ENCODE results near the gene FAIM2. TPM values are rescaled to one million over a fixed set of nuclear protein-coding genes. Genes with fewer than 3 reads are reported as not detected.

Gene FAIM2
- total RNA-seq, 2 donors from 2014 or later = 2.8 TPM

DNA sequence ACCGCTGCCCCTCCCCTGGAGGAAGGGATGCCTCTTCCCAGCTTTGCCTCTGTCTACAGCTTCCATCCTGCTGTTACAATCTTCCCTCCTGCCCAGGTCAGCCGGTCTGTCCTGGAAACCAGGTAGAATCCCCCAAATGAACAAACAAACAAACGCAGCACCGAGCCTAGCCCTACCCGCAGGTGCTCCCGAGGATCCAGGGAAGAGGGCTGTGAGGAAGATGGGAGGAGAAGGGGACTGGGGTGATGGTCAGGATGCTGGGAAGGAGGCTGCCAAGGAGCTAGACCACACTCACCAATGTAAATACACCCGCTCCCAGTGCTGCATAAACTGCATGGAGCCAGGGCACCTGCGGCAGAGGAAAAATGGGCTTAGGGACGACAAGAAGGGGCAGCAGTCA is 16.6 kb downstream of the FAIM2 start:
- TF ChIP-seq CTCF (IDR thresholded peaks at IDR 0.05) = no peak
- ATAC-seq (ENCODE audit: insufficient number of reproducible peaks, low FRiP score, low read depth) (no peak), DNase-seq (ENCODE audit: low spot score) (no peak)
- Histone ChIP-seq H3K36me3 (no peaks in the 10 kb centered on the region), H3K4me1 (ENCODE audit: control insufficient read depth in 1 of 2, low read depth in 2 of 2) (no peaks in the 10 kb centered on the region), H3K4me3 (no peak overlapping the region), H3K27ac (no peak overlapping the region), H3K9me3 (no peaks in the 10 kb centered on the region), H3K27me3 (replicated peaks; ENCODE audit: insufficient read depth) (no peaks in the 10 kb centered on the region)

GRCh38 chr12:49885663-49886461 is 17.8 kb downstream of the FAIM2 start:
- Histone ChIP-seq H3K4me3 (no peak overlapping the region), H3K27me3 (replicated peaks; ENCODE audit: insufficient read depth) (no peaks in the 10 kb centered on the region), H3K27ac (no peak overlapping the region), H3K4me1 (ENCODE audit: control insufficient read depth in 1 of 2, low read depth in 2 of 2) (no peaks in the 10 kb centered on the region), H3K36me3 (no peaks in the 10 kb centered on the region), H3K9me3 (no peaks in the 10 kb centered on the region)
- no peak for DNase-seq (ENCODE audit: low spot score)
- no peak for TF ChIP-seq CTCF (IDR thresholded peaks at IDR 0.05)
- ATAC-seq (ENCODE audit: insufficient number of reproducible peaks, low FRiP score, low read depth) = no peak

DNA sequence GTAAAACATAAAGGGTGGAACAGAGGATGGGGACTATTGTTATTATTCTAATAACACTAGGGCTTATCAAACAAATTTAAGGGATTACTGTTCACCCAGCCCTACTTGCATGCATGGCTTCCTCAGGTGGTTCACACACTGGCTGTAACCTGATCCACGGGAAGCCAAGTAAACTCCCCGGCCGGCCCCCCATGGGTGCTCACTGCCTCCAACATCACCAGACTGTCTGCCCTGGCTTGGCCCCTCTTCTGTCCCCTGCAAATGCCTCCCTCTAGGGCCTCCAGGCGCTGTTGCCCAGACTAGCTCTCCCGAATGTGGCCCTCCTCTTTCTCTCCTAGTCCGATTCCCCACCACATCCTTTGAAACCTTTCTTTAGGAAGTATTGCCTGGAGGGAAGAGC is 18.6 kb downstream of the FAIM2 start:
- Histone ChIP-seq H3K9me3 (no peaks in the 10 kb centered on the region), H3K4me3 (no peak overlapping the region), H3K27ac (no peak overlapping the region), H3K27me3 (replicated peaks; ENCODE audit: insufficient read depth) (no peaks in the 10 kb centered on the region), H3K36me3 (no peaks in the 10 kb centered on the region), H3K4me1 (ENCODE audit: control insufficient read depth in 1 of 2, low read depth in 2 of 2) (no peaks in the 10 kb centered on the region)
- no peak for DNase-seq (ENCODE audit: low spot score)
- no peak for ATAC-seq (ENCODE audit: insufficient number of reproducible peaks, low FRiP score, low read depth)
- TF ChIP-seq CTCF (IDR thresholded peaks at IDR 0.05) = no peak

DNA sequence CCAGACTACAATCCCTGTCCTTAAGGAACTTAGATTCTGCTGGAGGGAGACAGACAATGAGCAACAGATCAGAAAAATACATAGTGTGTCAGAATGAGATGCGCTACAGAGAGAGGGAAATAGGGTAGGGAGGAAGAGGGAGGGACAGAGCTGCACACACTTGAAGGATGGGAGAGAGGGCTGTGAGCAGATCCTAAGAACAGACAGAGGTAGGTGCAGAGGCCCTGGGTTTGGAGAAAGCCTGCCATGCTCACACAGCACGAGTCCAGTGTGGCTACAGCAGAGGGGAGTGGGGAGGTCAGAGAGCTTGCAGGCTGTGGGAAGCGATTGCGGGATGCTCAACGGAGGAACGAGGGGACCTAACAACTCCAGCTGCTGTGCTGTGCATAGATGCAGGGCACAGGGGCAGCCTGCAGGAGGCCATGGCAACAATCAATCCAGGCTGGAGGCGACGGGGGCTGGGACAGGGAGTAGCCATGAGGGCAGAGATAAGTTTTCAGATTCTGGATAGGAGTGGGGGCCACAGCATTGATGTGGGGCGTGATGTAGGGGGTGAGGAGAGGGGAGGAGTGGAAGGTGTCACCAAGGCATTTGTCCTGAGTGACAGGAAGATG is 20.7 kb downstream of the FAIM2 start:
- H3K4me3 ChIP-seq = no peak overlapping the region
- TF ChIP-seq CTCF (IDR thresholded peaks at IDR 0.05) = no peak
- DNase-seq (ENCODE audit: low spot score) (no peak), ATAC-seq (ENCODE audit: insufficient number of reproducible peaks, low FRiP score, low read depth) (no peak)
- H3K4me1 ChIP-seq (ENCODE audit: control insufficient read depth in 1 of 2, low read depth in 2 of 2) = no peaks in the 10 kb centered on the region
- no peaks in the 10 kb centered on the region for H3K36me3 ChIP-seq
- H3K27me3 ChIP-seq (replicated peaks; ENCODE audit: insufficient read depth) = no peaks in the 10 kb centered on the region
- H3K27ac ChIP-seq = no peak overlapping the region
- H3K9me3 ChIP-seq = no peaks in the 10 kb centered on the region

GRCh38 chr12:49882248-49882850 is 21.4 kb downstream of the FAIM2 start:
- H3K4me1 ChIP-seq (ENCODE audit: control insufficient read depth in 1 of 2, low read depth in 2 of 2) = no peaks in the 10 kb centered on the region
- ATAC-seq (ENCODE audit: insufficient number of reproducible peaks, low FRiP score, low read depth) = no peak
- no peak for DNase-seq (ENCODE audit: low spot score)
- no peaks in the 10 kb centered on the region for H3K36me3 ChIP-seq
- TF ChIP-seq CTCF (IDR thresholded peaks at IDR 0.05) = no peak
- no peak overlapping the region for H3K4me3 ChIP-seq
- H3K9me3 ChIP-seq = no peaks in the 10 kb centered on the region
- H3K27me3 ChIP-seq (replicated peaks; ENCODE audit: insufficient read depth) = no peaks in the 10 kb centered on the region
- H3K27ac ChIP-seq = no peak overlapping the region

Data from thoracic aorta (tissue), 2 donors.